Measurements from ENCODE around the gene PDZD11.
"Not testable (repeated sequence)": the region's sequence is repeated elsewhere in the genome, so short reads cannot be mapped to it uniquely, and the experiment has no call there.

Gene PDZD11, protein sequence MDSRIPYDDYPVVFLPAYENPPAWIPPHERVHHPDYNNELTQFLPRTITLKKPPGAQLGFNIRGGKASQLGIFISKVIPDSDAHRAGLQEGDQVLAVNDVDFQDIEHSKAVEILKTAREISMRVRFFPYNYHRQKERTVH

DNA sequence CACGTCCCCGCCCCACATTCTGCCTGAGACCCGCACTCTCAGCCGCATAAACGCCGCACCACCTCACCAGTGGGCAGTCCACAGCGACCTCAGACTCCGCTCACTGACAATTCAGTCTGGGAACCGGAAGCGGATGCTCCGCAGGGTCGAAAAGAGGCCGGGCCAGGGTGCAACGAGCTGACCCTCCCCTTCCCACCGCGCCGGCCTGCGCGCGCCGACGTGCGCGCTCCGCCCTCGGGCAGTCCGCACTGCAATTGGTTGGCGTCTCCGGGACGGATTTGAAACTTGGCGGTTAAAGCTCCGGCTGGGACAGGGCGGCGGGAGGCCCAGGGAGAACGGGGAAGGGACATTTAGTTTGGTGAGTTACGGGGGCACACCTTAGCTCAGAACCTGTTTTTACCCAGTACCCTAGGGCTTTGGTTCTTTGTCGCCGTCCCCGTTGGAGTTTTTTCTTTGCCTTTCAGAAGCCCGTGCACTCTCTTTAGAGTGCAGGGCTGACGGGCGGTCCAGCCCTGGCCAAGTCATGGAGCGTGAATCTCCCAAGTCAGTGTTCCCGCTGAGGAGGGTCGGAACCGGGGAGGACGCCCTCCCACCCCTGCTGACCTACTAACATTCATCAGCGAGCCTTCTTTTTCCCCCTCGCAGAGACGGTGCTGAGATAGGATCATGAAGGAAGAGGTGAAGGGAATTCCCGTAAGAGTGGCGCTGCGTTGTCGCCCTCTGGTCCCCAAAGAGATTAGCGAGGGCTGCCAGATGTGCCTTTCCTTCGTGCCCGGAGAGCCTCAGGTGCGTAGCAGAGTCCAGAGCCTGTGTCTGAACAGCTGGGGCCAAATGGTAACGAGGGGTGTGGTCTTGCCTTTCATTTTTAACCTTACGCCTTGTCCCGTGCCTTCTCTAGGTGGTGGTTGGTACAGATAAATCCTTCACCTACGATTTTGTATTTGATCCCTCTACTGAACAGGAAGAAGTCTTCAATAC lies at the start of gene PDZD11, which contains the start of gene KIF4A:
PDZD11 (minus strand) TSS at position 135 of the 978 bp plus-strand sequence. CDS start 586 bp downstream, outside the sequence.
KIF4A (plus strand) TSS at position 312 of the 978 bp plus-strand sequence; CDS start at position 667, 355 bp downstream.
- DNase-seq, result peak; percentile 75

DNA sequence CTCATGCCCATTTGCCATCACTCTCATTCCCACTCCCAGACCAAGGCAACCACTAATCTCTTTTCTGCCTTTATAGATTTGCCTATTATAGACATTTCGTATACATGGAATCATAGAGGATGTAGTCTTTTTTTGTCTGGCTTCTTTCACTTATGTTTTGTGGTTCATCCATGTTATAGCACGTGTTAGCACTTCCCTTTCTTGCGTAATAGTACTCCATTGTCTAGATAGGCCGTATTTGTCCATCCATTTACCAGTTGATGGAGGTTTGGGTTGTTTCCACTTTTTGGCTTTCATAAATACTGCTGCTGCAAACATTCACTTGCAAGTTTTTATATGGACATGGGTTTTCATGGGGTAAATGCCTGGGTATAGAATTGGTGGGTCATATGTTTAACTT lies 48.6 kb upstream of the PDZD11 start:
- no peak for DNase-seq

GRCh38 chrX:70336767-70337166 lies 47.0 kb upstream of the PDZD11 start:
- no peak for DNase-seq

GRCh38 chrX:70332600-70332999 lies 42.9 kb upstream of the PDZD11 start:
- DNase-seq, result no peak

- DNase-seq, result no peak
These were observed 41.4 kb upstream of the PDZD11 start for GRCh38 chrX:70331161-70331560.

DNA sequence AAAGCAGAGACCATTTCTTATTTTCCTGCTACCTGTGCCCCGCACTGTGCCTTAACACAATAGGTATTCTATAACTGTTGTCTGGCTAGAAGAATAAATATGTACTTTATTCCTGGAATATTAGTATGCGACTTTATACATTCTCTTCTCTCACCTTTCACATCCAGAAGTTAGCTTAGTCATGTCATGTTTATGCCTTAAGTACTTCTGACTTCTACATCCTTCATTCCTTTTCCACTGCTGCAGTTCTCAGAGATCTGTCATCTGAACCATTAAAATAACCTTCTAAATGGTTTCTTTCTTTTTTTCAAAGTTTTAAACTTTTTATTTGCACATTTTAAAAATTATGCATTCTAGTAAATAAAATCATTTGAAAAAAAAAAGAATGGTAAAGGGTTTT lies 34.6 kb upstream of the PDZD11 start:
- no peak for DNase-seq

DNA sequence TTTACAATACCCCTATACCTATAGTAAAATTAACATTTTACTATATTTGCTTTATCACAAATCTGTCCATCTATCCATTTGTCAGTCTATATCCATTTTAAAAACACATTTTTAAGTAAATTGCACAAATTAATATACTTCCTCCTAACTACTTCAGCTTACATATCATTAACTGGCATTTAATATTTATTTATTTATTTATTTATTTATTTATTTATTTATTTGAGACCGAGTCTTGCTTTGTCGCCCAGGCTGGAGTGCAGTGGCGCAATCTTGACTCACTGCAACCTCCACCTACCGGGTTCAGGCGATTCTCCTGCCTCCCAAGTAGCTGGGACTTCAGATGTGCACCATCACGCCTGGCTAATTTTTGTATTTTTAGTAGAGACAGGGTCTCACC lies 33.9 kb upstream of the PDZD11 start:
- not testable (repeated sequence) for DNase-seq

DNA sequence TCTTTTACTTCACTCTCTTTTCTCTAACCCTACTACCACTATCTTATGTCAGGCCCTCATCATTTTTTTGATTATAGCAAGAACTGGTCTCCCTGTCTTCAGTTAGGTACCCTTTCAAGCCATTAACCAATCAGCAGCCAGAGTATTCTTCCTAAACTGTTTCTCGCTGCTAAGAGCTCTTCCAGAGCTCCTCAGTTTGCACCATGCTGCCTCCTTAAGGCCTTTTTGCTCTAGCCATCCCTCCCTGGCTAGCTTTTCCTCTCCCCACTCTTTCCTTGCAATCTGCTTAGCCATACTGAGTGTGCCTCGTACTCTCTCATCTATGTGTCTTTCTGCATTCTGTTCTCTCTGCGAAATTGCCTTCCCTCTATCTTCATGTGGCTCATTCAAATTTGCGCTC lies 33.1 kb upstream of the PDZD11 start:
- no peak for DNase-seq

- no peak for DNase-seq
These were observed 23.8 kb upstream of the PDZD11 start for GRCh38 chrX:70313503-70313902.

GRCh38 chrX:70301716-70302115 lies 12.0 kb upstream of the PDZD11 start:
- DNase-seq, result no peak

DNA sequence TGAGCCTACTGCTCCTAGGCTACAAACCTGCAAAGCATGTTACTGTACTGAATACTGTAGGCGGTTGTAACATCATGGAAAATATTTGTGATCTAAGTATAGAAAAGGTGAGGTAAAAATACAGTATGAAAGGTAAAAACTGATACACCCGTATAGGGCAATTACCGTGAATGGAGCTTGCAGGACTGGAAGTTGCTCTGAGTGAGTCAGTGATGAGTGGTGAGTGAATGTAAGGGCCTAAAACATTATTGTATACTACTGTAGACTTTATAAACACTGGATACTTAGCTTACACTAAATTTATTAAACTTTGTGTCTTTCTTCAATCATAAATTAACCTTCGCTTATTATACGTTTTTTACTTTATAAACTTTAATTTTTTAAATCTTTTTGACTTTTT lies 3.9 kb upstream of the PDZD11 start:
- no peak for DNase-seq

GRCh38 chrX:70292788-70293187 lies 3.1 kb upstream of the PDZD11 start:
- DNase-seq, result no peak

DNA sequence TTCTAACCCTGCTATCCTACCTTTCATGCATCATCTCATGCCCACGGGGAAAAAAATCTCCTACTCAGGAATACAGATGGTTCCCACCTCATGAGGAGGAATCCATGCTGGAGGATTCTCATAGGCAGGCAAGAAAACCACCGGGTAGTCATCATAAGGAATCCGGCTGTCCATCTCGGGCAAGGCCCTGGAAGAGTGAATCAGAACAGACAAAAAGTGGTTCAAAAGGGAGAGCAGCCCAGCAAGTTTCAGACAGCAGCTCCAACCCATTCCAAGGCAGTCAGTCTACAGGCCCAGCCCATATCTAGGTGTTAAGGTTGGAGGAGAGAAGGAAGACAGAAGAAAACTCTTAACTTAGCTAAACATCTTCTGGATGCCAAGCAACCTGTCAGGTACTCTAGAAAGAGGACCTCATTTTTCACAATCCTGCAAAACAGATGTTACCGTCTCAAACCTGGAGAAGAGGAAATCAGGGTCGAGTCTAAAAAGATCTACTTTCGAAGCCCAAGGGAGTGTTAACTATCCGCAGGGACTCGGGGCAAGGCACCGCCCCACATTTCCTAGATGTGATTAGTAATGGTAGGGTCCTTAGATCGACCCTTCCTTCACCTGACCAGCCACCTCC lies 447 bp downstream of the PDZD11 start:
- DNase-seq, result no peak

- no peak for DNase-seq
These were observed 7.8 kb downstream of the PDZD11 start, which contains the start of gene RAB41 for GRCh38 chrX:70281951-70282350. TSS of gene RAB41 (plus strand) at chrX:70282172. CDS start at chrX:70282218, 46 bp downstream.

- DNase-seq, result no peak
These were observed 9.2 kb downstream of the PDZD11 start for GRCh38 chrX:70280573-70280972.

GRCh38 chrX:70279081-70279480 lies 10.6 kb downstream of the PDZD11 start:
- no peak for DNase-seq

DNA sequence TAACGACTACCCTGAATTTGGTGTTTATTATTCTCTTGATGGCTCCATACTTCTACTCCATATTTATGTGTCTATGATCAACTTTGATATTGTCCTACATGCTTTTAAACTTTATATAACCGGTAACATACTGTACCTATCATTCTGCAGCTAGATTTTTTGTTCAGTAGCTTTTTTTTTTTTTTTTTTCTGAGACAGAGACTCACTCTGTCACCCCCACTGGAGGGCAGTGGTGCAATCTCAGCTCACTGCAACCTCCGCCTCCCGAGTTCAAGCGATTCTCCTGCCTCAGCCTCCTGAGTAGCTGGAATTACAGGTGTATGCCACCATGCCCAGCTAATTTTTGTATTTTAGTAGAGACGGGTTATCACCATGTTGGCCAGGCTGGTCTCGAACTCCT lies 15.7 kb downstream of the PDZD11 start:
- not testable (repeated sequence) for DNase-seq

- DNase-seq, result no peak
These were observed 21.7 kb downstream of the PDZD11 start, which contains the start of gene ARR3 for GRCh38 chrX:70268034-70268433. TSS of gene ARR3 (plus strand) at chrX:70268334. CDS start at chrX:70269386, 1,052 bp downstream.

GRCh38 chrX:70264784-70265183 lies 24.9 kb downstream of the PDZD11 start:
- no peak for DNase-seq

GRCh38 chrX:70262952-70263567 lies 26.7 kb downstream of the PDZD11 start:
- peak; percentile 16 for DNase-seq

DNA sequence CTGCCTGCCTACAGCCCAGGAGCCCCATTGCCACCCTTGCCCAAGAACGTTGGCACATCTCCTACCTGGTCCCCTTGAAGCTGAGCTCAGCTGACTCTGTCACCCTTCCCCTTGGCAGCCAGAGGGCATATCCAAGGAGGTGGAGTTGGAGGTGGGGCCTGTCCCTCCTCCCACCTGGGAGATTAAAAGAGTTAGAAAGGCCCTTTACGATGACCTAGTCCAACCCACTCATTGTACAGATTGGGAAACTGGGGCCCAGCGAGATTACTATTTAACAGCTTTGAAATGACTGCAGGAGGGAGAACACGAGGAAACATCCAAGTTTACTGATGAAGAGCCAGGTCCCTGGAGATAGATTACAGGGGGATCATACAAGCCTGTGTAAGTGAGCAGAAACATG lies 29.6 kb downstream of the PDZD11 start, which contains the start of gene P2RY4:
P2RY4 (minus strand) TSS at position 101 of the 400 bp plus-strand sequence. CDS start 580 bp downstream, outside the sequence.
- no peak for DNase-seq

DNA sequence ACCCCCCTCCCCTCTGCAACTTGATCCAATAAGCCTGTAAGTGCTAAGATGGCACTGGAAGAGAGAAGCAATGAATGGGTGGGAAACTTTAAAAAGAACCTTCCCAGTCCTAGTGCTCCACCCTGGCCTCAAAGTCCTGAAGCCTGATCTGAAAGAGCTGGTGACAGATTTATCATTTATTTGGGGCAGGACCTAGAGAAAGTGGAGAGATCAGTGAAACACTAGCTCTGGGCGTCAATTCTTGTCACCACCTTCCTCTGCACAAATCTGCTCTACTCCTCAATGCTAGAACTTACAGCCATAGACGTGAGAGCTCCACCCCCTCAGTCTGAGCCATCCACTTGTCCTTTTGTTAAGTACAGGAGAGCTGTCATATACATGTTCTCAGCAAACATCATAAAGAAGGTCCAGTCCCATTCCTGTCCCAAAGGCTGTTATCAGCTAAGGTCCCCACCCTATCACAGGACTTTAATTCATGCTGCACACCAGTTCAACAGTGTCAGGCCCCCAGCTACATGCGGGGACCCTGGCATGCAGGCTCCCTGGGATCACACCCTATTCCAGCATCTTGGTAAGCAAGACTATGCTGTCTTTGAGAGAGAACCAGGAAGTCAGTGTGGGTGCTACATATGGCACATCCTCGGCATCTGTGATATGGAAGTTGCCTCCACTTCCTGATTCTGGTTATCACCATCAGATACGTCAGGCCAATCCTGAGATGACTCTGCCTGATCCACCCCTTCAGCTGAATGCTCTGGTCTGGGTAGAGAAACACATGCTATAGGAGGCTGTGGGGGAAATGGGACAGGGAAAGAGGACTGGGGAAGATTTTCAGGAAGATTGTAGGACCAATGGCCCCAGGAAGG lies 32.1 kb downstream of the PDZD11 start:
- DNase-seq, result no peak
